Ovary (tissue), 9 donors: Measurements from ENCODE around the gene MECR. TPM values are rescaled to one million over a fixed set of nuclear protein-coding genes. Genes with fewer than 3 reads are reported as not detected.

Experiments used
- DNase-seq, 5 donors: peaks; one replicate each; pipeline ENCODE4 v3.0.0-alpha.2; 2019 to 2020
- H3K27ac ChIP-seq, 2 donors: fragments of 200-600 bp; one replicate each; pipeline versions ENCODE4 v1.5.1 to v1.8.0; 2019 to 2022
- H3K27me3 ChIP-seq: fragments of 200-600 bp; one replicate; pipeline ENCODE4 v1.8.0; 2022
- H3K36me3 ChIP-seq: fragments of 200-600 bp; sonication (generic); one replicate; pipeline ENCODE4 v1.5.1; 2019
- H3K4me1 ChIP-seq: one replicate; pipeline ENCODE4 v1.8.1; 2013; ENCODE audit warnings: mild to moderate bottlenecking, moderate library complexity; ENCODE audit not compliant: insufficient read depth
- H3K4me3 ChIP-seq: fragments of 200-600 bp; sonication (generic); one replicate; pipeline ENCODE4 v1.5.1; 2017
- H3K9me3 ChIP-seq, 2 donors: fragments of 200-600 bp in 1 of 2; sonication (generic) in 1 of 2; one replicate each; pipeline versions ENCODE4 v1.5.1 to v1.8.1; 2013 to 2019; ENCODE audit warnings: mild to moderate bottlenecking in 1 of 2, moderate library complexity in 1 of 2
- CTCF ChIP-seq, 3 donors: fragments of 450-650 bp in 2 of 3; fragments of 200-600 bp in 1 of 3; IDR thresholded peaks; one replicate each; pipeline versions ENCODE4 v1.5.1 to v1.8.0; 2016 to 2022; ENCODE audit warnings: antibody characterized with exemption in 3 of 3, mild to moderate bottlenecking in 1 of 3
- EP300 ChIP-seq: sonication (generic); formaldehyde crosslinking; IDR thresholded peaks from one replicate; pipeline ENCODE4 v1.6.1; 2017; ENCODE audit warnings: antibody characterized with exemption
- POLR2A ChIP-seq: fragments of 450-650 bp; IDR thresholded peaks from one replicate; pipeline ENCODE4 v1.6.1; 2017; ENCODE audit warnings: antibody characterized with exemption, mild to moderate bottlenecking, moderate library complexity
- WGBS, 3 donors: extraction: QIAGEN DNeasy Blood & Tissue Kit in 1 of 3; methylation state at CpG; one replicate each; pipeline versions ENCODE4 v1.1.5 to v1.1.7; 2013 to 2017; 5-methylcytosine and 5-hydroxymethylcytosine counted together
- intact Hi-C, 4 donors: fragments of 100-400 bp; cut with DNase I; formaldehyde crosslinking; loops; one replicate each; pipeline versions ENCODE4 v1.11.0 to v1.15.1; 2022 to 2023
- polyA plus RNA-seq, 2 donors: library from polyadenylated mRNA; stranded (reverse); fragments of 200-250 nt in 1 of 2; fragments of 350-450 nt in 1 of 2; fragmentation: Illumina TruSeq in 1 of 2; extraction: RNeasy Lipid Tissue Mini Kit (QIAGEN cat#74804) in 1 of 2; gene quantifications; one replicate each; pipeline ENCODE4 v1.2.3, GENCODE V29; 2013 to 2014
- total RNA-seq, 7 donors: library from RNA; depleted of rRNA in 2 of 7; stranded (reverse); fragments of >200 nt in 2 of 7; fragmentation: NEBNext Ultra II Directional in 3 of 7; extraction: Animal tissue kit (Norgen Biotek cat#: 25700) in 3 of 7; gene quantifications; one replicate each; pipeline versions ENCODE4 v1.1.0 to v1.2.4, GENCODE V29; 2016 to 2023
- donor health status: DM: no; HTN: no; CAD: no; lungs with moderate emphysema.
- donor health status: DM: no; HTN: no; CAD: no.
- donor health status: Bipolar disorder and iron deficiency.
- donor health status: DM: yes; HTN: yes; CAD: no.
- donor health status: DM: no; HTN: no; CAD: no.
- donor health status: DM: yes; HTN: yes; CAD: no.

Gene MECR
- total and polyA plus RNA-seq, 9 donors: 11.9 to 33.9 (median 20.2) TPM

DNA sequence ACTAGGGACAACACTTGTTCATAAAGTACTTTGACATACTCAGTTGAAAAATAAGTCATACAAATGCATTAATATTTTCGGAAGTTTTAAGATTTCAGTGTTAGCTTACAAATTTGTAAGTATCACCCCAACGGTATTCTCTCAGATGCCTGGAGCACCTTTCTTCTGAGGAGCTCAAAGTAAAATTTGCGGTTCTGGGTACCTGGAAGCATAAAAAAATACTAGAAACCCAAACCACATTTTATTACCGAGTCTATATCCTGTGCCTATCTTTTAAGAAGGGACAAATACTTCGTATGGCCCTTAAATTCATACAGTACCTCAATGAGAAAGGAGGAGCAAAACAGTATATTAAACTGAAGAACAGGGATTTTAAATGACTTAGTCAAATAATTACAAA is 59.2 kb downstream of the MECR start:
- Histone ChIP-seq H3K4me1 (peaks cover 6% of the 10 kb centered on the region), H3K27me3 (no peaks in the 10 kb centered on the region), H3K9me3 (no peaks in the 10 kb centered on the region), H3K4me3 (no peak overlapping the region), H3K27ac (no peak overlapping the region), H3K36me3 (no peaks in the 10 kb centered on the region)
- TF ChIP-seq EP300 (no peak), POLR2A (no peak), CTCF (IDR thresholded peaks at IDR 0.05) (no peak)
- intact Hi-C loops: no loop called here
- 77 to 88% (median 85%) methylated on average over 5 of the region's 5 CpGs for WGBS, 3 donors
- no peak for DNase-seq

- 6 to 14% (median 12%) methylated on average over 3 of the region's 3 CpGs for WGBS, 3 donors
- Histone ChIP-seq H3K9me3 (no peaks in the 10 kb centered on the region), H3K4me1 (peaks cover 6% of the 10 kb centered on the region), H3K27ac (no peak overlapping the region), H3K4me3 (no peak overlapping the region), H3K27me3 (no peaks in the 10 kb centered on the region), H3K36me3 (no peaks in the 10 kb centered on the region)
- intact Hi-C loops: no loop called here
- TF ChIP-seq POLR2A: no peak
- TF ChIP-seq CTCF (IDR thresholded peaks at IDR 0.05): no peak
- no peak for TF ChIP-seq EP300
- DNase-seq: no peak
These were observed 59.6 kb downstream of the MECR start for GRCh38 chr1:29171089-29171488.

DNA sequence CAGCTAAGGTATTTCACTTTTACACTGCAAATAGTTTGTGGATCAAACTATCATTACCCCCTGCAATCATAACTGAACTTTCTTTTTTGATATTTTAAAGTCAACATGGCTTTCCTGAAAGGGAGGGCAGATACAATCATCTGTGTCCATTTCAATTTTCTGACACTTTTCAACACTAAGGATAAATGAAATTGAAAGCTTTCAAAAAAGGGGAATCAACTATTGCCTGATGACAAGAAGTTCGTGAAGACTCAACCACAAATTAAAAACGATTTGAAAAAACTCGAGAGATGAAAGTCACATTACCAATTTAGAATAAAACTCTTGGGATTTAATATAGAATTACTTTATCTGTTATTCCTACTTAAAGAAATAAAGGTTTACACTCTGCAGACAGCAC is 60.8 kb downstream of the MECR start:
- Histone ChIP-seq H3K4me1 (peaks cover 6% of the 10 kb centered on the region), H3K27ac (no peak overlapping the region), H3K9me3 (no peaks in the 10 kb centered on the region), H3K27me3 (no peaks in the 10 kb centered on the region), H3K4me3 (no peak overlapping the region), H3K36me3 (no peaks in the 10 kb centered on the region)
- intact Hi-C loops: no loop called here
- TF ChIP-seq EP300 (no peak), CTCF (IDR thresholded peaks at IDR 0.05) (no peak), POLR2A (no peak)
- 70 to 85% (median 82%) methylated on average over 3 of the region's 3 CpGs for WGBS, 3 donors
- no peak for DNase-seq

GRCh38 chr1:29167904-29168303 is 62.8 kb downstream of the MECR start:
- peaks cover 6% of the 10 kb centered on the region for H3K4me1 ChIP-seq

More at GRCh38 chr1:29167904-29168303, 62.8 kb downstream of the MECR start:
- 96 to 97% (median 96%) methylated on average over 9 of the region's 9 CpGs for WGBS, 3 donors
- H3K4me3 ChIP-seq: no peak overlapping the region
- DNase-seq: no peak
- TF ChIP-seq CTCF (IDR thresholded peaks at IDR 0.05) (no peak), POLR2A (no peak), EP300 (no peak)
- H3K27me3 ChIP-seq: no peaks in the 10 kb centered on the region
- H3K27ac ChIP-seq: no peak overlapping the region
- no peaks in the 10 kb centered on the region for H3K36me3 ChIP-seq
- intact Hi-C loops: no loop called here
- H3K9me3 ChIP-seq: no peaks in the 10 kb centered on the region
